Right lobe of liver (tissue), 6 donors: ENCODE data around the gene BCR. TPM values are rescaled to one million over a fixed set of nuclear protein-coding genes. Genes with fewer than 3 reads are reported as not detected.
A peak's percentile ranks its signal among the peaks of the same experiment; 100 is the strongest.

Experiments used
- ATAC-seq, 4 donors: fragments of 200-7000 bp; cut with Tn5 transposase; one replicate each; pipeline ENCODE4 v1.9.1; 2020; ENCODE audit warnings: mild to moderate bottlenecking in 4 of 4, moderate library complexity in 4 of 4
- DNase-seq, 3 donors: peaks; one replicate each; pipeline ENCODE4 v3.0.0-alpha.2; 2020
- H3K27ac ChIP-seq, 3 donors: fragments of 200-600 bp; one replicate each; pipeline ENCODE4 v1.8.0; 2022
- H3K27me3 ChIP-seq, 2 donors: fragments of 200-600 bp; one replicate each; pipeline ENCODE4 v1.8.0; 2022
- H3K36me3 ChIP-seq, 4 donors: fragments of 200-600 bp; sonication (generic) in 1 of 4; one replicate each; pipeline versions ENCODE4 v1.5.1 to v1.8.0; 2017 to 2022; ENCODE audit warnings: control low read depth in 1 of 4
- H3K4me1 ChIP-seq, 4 donors: fragments of 200-600 bp; sonication (generic) in 1 of 4; one replicate each; pipeline versions ENCODE4 v1.5.1 to v1.8.0; 2017 to 2022; ENCODE audit warnings: control low read depth in 1 of 4
- H3K4me3 ChIP-seq, 3 donors: fragments of 200-600 bp; one replicate each; pipeline ENCODE4 v1.8.0; 2022
- H3K9me3 ChIP-seq, 4 donors: fragments of 200-600 bp; sonication (generic) in 1 of 4; one replicate each; pipeline versions ENCODE4 v1.5.1 to v1.8.0; 2017 to 2022; ENCODE audit warnings: control low read depth in 1 of 4
- POLR2A ChIP-seq: fragments of 450-650 bp; IDR thresholded peaks from one replicate; pipeline ENCODE4 v1.6.1; 2017; ENCODE audit warnings: antibody characterized with exemption, mild to moderate bottlenecking
- WGBS: methylation state at CpG from one replicate; pipeline ENCODE4 v1.1.6; 2018; ENCODE audit warnings: low coverage, low lambda C conversion rate; ENCODE audit not compliant: insufficient coverage; ENCODE audit errors: missing lambda C conversion rate; 5-methylcytosine and 5-hydroxymethylcytosine counted together
- intact Hi-C, 2 donors: fragments of 100-400 bp; cut with DNase I; formaldehyde crosslinking; loops; one replicate each; pipeline versions ENCODE4 v1.11.2 to v1.14.1; 2022
- total RNA-seq, 6 experiments: library from RNA; depleted of rRNA in 2 of 6; stranded (reverse); fragments of >200 nt in 2 of 6; fragmentation: NEBNext Ultra II Directional in 3 of 6; extraction: Animal tissue kit (Norgen Biotek cat#: 25700) in 3 of 6; gene quantifications; one replicate each; pipeline versions ENCODE4 v1.1.0 to v1.2.4, GENCODE V29; 2016 to 2023
- TF ChIP-seq, protein P1 (sequence below), 4 donors: fragments of 200-600 bp in 3 of 4; fragments of 450-650 bp in 1 of 4; IDR thresholded peaks; one replicate each; pipeline versions ENCODE4 v1.5.1 to v1.8.0; 2016 to 2022; ENCODE audit warnings: antibody characterized with exemption in 4 of 4, mild to moderate bottlenecking in 2 of 4
- donor health status: DM: no; HTN: yes; CAD: no.
- donor health status: DM: no; HTN: no; CAD: no.
- donor health status: DM: no; HTN: no; CAD: no.
- donor health status: DM: no; HTN: yes; CAD: no.
- donor health status: DM: no; HTN: yes; CAD: no.

Gene BCR
- total RNA-seq, 6 experiments from 2014 or later, result 22.7 to 28.8 (median 24.3) TPM

DNA sequence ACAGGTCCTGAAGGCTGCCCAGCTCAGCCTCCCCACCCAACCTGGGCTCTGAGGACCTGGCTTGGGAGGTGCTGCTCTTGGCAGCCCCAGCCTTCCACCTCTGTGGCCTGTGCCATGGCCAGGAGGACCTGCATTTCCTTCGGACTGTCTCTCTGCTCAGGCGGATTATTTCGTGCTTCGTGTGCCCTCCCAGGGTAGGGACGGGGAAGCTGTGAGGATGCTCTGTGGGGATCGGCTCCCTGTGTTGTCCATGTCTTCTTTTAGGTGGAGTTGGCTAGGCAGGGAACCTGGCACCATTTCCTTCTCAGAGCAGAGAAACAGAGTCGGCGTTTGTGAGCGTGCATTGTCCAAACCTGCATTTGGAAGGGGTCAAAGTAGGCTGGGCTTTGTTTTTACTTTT lies 34.1 kb downstream of the BCR start:
- peaks cover 0 to 41% (median 14%) of the 10 kb centered on the region in 4 donors for H3K4me1 ChIP-seq
- WGBS, result 92% methylated on average over 6 of the region's 9 CpGs

DNA sequence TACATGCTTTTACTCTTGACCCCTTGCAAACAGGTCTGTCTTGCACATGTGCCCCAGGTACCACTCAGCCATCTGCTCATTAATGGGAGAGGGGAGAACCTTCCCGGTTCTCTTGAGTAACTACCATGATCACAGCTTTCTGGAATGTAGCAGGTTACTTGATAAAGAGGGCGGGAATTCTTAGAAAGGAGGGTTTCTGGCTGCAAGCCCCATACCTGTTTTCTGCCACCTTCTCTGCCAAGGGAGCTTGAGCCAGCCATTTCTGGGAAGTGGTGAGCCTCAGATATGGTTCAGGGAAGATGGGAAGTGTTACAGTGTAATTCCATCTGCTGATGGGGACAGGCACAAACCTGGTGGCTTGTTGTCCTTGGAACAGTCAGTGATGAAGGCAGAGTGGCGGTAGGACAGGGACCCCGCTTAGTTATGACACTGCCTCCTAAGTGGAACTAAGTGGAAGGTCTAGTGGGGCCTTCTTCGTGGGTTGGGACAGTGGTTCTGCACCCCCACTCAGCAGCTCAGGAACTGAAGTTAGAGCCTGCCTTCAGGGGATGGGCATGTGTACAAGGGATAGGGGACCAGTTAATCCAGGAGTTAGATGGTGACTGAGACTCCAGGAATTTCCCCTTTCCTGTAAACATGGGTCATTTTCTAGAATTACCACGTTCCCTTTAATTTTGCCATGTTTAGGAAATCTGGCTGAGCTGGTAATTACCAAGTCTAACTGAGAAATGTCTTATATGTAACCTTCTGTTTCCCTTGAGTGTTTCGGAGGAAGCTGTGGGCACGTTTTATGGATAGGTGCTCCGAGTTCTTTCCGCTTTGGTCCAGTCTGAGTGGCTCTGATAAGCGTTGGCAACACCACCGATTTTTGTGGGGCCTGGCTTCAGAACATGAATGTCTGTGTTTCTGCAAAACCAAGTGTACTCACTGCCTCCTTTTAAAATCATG lies 35.3 kb downstream of the BCR start:
- no peak overlapping the region for H3K4me3 ChIP-seq
- H3K27ac ChIP-seq, result no peak overlapping the region
- peak in 1 of 3 donors; percentile 2 for DNase-seq
- H3K4me1 ChIP-seq, result peaks cover 0 to 51% (median 19%) of the 10 kb centered on the region in 4 donors
- no peaks in the 10 kb centered on the region for H3K36me3 ChIP-seq
- 56% methylated on average over 10 of the region's 12 CpGs for WGBS
- ATAC-seq, result peak in 1 of 4 donors; percentile 14
- H3K27me3 ChIP-seq, result no peaks in the 10 kb centered on the region
- intact Hi-C loops, result no loop called here
- TF ChIP-seq POLR2A, result no peak
- TF ChIP-seq, protein P1, sequence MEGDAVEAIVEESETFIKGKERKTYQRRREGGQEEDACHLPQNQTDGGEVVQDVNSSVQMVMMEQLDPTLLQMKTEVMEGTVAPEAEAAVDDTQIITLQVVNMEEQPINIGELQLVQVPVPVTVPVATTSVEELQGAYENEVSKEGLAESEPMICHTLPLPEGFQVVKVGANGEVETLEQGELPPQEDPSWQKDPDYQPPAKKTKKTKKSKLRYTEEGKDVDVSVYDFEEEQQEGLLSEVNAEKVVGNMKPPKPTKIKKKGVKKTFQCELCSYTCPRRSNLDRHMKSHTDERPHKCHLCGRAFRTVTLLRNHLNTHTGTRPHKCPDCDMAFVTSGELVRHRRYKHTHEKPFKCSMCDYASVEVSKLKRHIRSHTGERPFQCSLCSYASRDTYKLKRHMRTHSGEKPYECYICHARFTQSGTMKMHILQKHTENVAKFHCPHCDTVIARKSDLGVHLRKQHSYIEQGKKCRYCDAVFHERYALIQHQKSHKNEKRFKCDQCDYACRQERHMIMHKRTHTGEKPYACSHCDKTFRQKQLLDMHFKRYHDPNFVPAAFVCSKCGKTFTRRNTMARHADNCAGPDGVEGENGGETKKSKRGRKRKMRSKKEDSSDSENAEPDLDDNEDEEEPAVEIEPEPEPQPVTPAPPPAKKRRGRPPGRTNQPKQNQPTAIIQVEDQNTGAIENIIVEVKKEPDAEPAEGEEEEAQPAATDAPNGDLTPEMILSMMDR (IDR thresholded peaks at IDR 0.05), result no peak
- H3K9me3 ChIP-seq, result no peaks in the 10 kb centered on the region

More for the DNA sequence above, 34.1 kb downstream of the BCR start:
- no peaks in the 10 kb centered on the region for H3K9me3 ChIP-seq
- intact Hi-C loops, result no loop called here
- H3K4me3 ChIP-seq, result no peak overlapping the region
- H3K27ac ChIP-seq, result no peak overlapping the region
- H3K27me3 ChIP-seq, result no peaks in the 10 kb centered on the region
- TF ChIP-seq, protein P1 (IDR thresholded peaks at IDR 0.05), result no peak
- TF ChIP-seq POLR2A, result no peak
- DNase-seq (no peak), ATAC-seq (no peak)
- H3K36me3 ChIP-seq, result no peaks in the 10 kb centered on the region

DNA sequence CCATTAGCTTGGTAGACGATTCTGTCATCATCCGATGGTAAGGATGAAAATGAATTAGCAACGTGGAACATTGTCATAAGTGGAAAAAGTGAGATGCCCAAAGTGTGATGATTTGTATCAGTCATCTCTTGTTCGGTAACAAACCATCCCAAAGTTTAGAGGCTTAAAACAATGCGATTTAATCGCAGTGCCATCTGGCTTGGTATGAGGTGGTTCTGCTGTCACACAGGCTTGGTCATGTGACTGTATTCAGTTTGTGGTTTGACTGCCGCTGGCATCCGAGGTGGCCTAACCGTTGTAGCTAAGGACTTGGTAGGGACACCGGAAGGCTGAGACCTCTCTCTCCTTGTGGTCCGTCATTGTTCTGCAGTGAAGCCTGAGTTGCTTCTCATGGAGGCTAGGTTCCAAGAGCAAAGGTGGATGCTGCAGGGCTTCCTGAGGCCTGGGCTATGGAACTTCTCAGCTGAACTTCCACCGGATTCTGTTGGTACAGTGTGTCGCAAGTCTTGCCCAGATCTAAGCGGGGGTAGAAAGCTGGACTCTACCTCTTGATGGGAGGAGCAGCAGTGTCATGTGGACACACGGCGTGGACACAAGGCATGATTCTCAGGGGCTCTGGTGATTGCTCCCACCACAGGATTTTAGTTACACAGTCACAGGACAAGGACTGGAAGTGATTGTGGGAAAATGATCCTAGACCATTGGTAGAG lies 36.3 kb downstream of the BCR start:
- no peak overlapping the region for H3K4me3 ChIP-seq
- no peaks in the 10 kb centered on the region for H3K27me3 ChIP-seq
- ATAC-seq (peak; percentile 76 to 92 (median 84)), DNase-seq (peak; percentile 44 to 87 (median 76))
- H3K36me3 ChIP-seq, result no peaks in the 10 kb centered on the region
- intact Hi-C loops, result no loop called here
- WGBS, result 31% methylated on average over 15 of the region's 16 CpGs
- H3K4me1 ChIP-seq, result peaks cover 0 to 51% (median 19%) of the 10 kb centered on the region in 4 donors
- TF ChIP-seq, protein P1 (IDR thresholded peaks at IDR 0.05), result no peak
- TF ChIP-seq POLR2A, result no peak
- H3K9me3 ChIP-seq, result no peaks in the 10 kb centered on the region
- peak overlapping the region in 2 of 3 donors; percentile 32 to 56 for H3K27ac ChIP-seq

DNA sequence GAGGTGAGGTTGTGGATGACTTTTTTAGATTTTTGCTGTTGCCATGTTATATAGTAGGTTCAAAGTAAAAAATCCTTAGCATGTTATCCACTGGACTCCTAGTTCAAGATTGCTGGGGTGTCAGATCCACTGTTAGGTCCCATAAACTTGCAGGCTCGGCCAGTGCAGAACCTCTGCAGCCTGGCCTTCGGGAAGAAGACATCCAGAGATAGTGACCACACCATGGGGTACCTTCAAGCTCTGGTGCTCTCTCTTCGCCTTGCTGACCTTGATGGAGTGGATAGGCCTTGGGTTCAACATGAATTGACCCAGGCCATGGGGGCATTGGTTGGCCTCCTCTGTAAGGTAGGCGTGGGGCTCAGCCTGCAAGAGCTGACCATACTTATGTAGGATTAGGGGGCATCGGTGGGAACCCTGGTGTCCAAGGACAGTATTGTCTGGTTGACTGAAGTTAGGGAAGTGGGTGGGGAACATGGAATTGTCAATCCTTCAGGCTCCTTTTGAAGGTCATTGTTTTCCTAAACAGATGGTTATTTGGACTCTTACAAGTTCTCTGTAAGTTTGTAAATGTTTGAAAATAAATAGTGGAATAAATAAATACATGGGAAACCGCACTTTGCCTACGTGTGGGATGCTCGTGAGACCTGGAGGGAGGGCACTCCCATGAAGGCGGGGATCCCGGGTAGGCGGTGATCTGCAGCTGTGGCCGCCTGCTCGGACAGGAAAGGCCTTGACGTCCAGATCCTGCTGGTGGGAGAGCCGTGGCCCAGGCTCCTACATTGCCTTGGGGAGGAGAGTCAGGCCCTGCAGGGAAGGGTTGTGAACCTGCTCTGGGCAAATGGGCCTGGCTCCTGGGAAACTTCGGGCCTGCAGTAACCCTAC lies 37.1 kb downstream of the BCR start:
- H3K27ac ChIP-seq, result peak overlapping the region in 2 of 3 donors; percentile 39 to 56
- no peak overlapping the region for H3K4me3 ChIP-seq
- 47% methylated on average over 10 of the region's 16 CpGs for WGBS
- TF ChIP-seq, protein P1 (IDR thresholded peaks at IDR 0.05), result no peak
- no peak for TF ChIP-seq POLR2A
- no peaks in the 10 kb centered on the region for H3K36me3 ChIP-seq
- intact Hi-C loops, result no loop called here
- peaks cover 0 to 51% (median 19%) of the 10 kb centered on the region in 4 donors for H3K4me1 ChIP-seq
- ATAC-seq (peak; percentile 7 to 44 (median 16)), DNase-seq (peak in 1 of 3 donors; percentile 55)
- H3K9me3 ChIP-seq, result no peaks in the 10 kb centered on the region
- no peaks in the 10 kb centered on the region for H3K27me3 ChIP-seq
